ENCODE measurements around the gene CLCN5. TPM values are rescaled to one million over a fixed set of nuclear protein-coding genes. Genes with fewer than 3 reads are reported as not detected.

The CLCN5 gene
- total and polyA plus RNA-seq, 4 donors = 2.7 to 18.5 (median 7.5) TPM

GRCh38 chrX:49976682-49977197 lies 54.3 kb downstream of the CLCN5 start:
- H3K9me3 ChIP-seq (ENCODE audit: control insufficient read depth in 4 of 4, insufficient read depth in 3 of 4, low read length in 3 of 4) = no peaks in the 10 kb centered on the region
- no peak for TF ChIP-seq CTCF (IDR thresholded peaks at IDR 0.05; ENCODE audit: control extremely low read depth, extremely low read depth)
- H3K27ac ChIP-seq (ENCODE audit: low read depth in 1 of 2, low read length in 1 of 2) = no peak overlapping the region
- H3K36me3 ChIP-seq (ENCODE audit: control insufficient read depth in 4 of 4, insufficient read depth in 4 of 4, low read length in 4 of 4) = no peaks in the 10 kb centered on the region
- 72 to 83% methylated on average over 4 of the region's 4 CpGs for WGBS, 2 donors
- DNase-seq (no peak), ATAC-seq (ENCODE audit: insufficient read depth, low FRiP score) (no peak)
- peaks cover 0 to 10% (median 8%) of the 10 kb centered on the region in 3 donors for H3K27me3 ChIP-seq (ENCODE audit: control insufficient read depth in 3 of 3, insufficient read depth in 3 of 3, low read length in 2 of 3)
- H3K9ac ChIP-seq (ENCODE audit: insufficient read depth in 1 of 2, low read length in 2 of 2) = no peak overlapping the region
- H3K4me1 ChIP-seq (ENCODE audit: control insufficient read depth in 5 of 5, insufficient read depth in 5 of 5, low read length in 5 of 5) = no peaks in the 10 kb centered on the region
- H3K4me3 ChIP-seq = no peak overlapping the region

DNA sequence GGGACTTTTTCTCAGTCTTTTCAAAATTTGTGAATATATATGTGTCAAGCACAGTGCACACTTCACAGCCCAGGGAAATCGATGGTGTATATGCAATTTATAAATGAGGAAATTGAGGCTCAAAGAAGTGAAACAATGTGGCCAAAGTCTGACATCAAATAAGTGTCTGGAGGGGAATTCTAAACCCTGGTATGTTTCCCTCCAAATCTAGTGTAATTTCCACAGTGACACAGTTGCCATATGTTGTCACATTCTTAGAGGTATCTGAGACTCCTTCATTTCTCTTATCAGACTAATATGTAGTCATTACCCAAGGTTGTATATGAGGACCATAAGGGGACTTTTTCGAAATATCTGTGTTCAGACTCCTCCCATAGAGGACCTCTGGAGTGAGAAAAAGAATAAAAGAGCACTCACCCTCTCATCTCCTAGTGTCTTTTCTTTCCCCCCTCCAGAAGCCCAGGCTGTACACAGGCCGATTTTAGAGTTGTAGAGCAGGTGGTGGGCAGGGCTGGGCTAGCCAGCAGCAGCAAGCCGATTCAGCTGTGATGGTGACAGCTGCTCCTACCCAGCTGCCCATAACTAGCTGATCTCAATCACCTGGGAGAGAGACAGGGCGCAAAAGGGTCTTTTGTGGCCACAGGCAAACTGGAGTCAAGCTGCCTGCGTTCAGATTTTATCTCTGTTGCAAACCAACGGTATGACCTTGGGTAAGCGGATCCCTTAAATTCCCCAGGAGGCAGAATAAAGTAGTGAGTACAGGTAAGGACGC lies 55.1 kb downstream of the CLCN5 start:
- H3K4me3 ChIP-seq = no peak overlapping the region
- H3K27ac ChIP-seq (ENCODE audit: low read depth in 1 of 2, low read length in 1 of 2) = no peak overlapping the region
- no peak for TF ChIP-seq CTCF (IDR thresholded peaks at IDR 0.05; ENCODE audit: control extremely low read depth, extremely low read depth)
- H3K9ac ChIP-seq (ENCODE audit: insufficient read depth in 1 of 2, low read length in 2 of 2) = no peak overlapping the region
- 61 to 86% methylated on average over 9 of the region's 9 CpGs for WGBS, 2 donors
- H3K9me3 ChIP-seq (ENCODE audit: control insufficient read depth in 4 of 4, insufficient read depth in 3 of 4, low read length in 3 of 4) = no peaks in the 10 kb centered on the region
- no peak for ATAC-seq (ENCODE audit: insufficient read depth, low FRiP score)
- H3K4me1 ChIP-seq (ENCODE audit: control insufficient read depth in 5 of 5, insufficient read depth in 5 of 5, low read length in 5 of 5) = no peaks in the 10 kb centered on the region
- DNase-seq = no peak
- H3K36me3 ChIP-seq (ENCODE audit: control insufficient read depth in 4 of 4, insufficient read depth in 4 of 4, low read length in 4 of 4) = no peaks in the 10 kb centered on the region
- H3K27me3 ChIP-seq (ENCODE audit: control insufficient read depth in 3 of 3, insufficient read depth in 3 of 3, low read length in 2 of 3) = peaks cover 0 to 12% (median 9%) of the 10 kb centered on the region in 3 donors

DNA sequence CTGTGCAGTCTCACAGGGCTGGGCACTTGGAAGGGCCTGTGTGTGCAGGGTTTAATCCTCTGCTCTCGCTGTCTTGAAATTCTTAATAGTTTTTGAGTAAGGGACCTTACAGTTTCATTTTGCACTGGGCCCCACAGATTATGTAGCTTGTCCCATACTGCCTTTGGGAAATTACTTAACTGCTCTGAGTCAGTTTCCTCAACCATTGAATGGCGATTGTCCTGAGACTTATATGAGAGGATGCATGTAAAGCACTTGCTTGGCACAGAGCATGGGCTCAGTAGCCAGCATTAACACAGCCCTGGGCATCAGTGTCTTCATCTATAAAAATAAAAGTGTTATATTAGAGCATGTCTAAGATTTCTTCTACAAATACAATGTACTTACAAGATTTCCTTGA lies 55.8 kb downstream of the CLCN5 start:
- Histone ChIP-seq H3K27me3 (ENCODE audit: control insufficient read depth in 3 of 3, insufficient read depth in 3 of 3, low read length in 2 of 3) (peaks cover 0 to 15% (median 12%) of the 10 kb centered on the region in 3 donors), H3K4me1 (ENCODE audit: control insufficient read depth in 5 of 5, insufficient read depth in 5 of 5, low read length in 5 of 5) (no peaks in the 10 kb centered on the region), H3K4me3 (no peak overlapping the region), H3K9ac (ENCODE audit: insufficient read depth in 1 of 2, low read length in 2 of 2) (no peak overlapping the region), H3K9me3 (ENCODE audit: control insufficient read depth in 4 of 4, insufficient read depth in 3 of 4, low read length in 3 of 4) (no peaks in the 10 kb centered on the region), H3K27ac (ENCODE audit: low read depth in 1 of 2, low read length in 1 of 2) (no peak overlapping the region), H3K36me3 (ENCODE audit: control insufficient read depth in 4 of 4, insufficient read depth in 4 of 4, low read length in 4 of 4) (no peaks in the 10 kb centered on the region)
- DNase-seq (no peak), ATAC-seq (ENCODE audit: insufficient read depth, low FRiP score) (no peak)
- no peak for TF ChIP-seq CTCF (IDR thresholded peaks at IDR 0.05; ENCODE audit: control extremely low read depth, extremely low read depth)
- WGBS, 2 donors = 61 to 85% methylated on average over 2 of the region's 2 CpGs
